Stimulated activated CD8-positive, alpha-beta memory T cell treated with anti-CD3 and anti-CD28 coated beads, Interleukin-2, amount 100 ng/mL, for 48 hours (primary cell): ENCODE results near the gene POMP.
"Not testable (repeated sequence)": the region's sequence is repeated elsewhere in the genome, so short reads cannot be mapped to it uniquely, and the experiment has no call there.

Experiments used
- DNase-seq, 2 donors: peaks; one replicate each; pipeline ENCODE4 v3.0.0-alpha.2; 2020; ENCODE audit warnings: low read depth in 2 of 2

Gene POMP

GRCh38 chr13:28637714-28638355 is 21.1 kb upstream of the POMP start:
- no peak for DNase-seq

GRCh38 chr13:28638756-28639155 is 20.2 kb upstream of the POMP start:
- no peak for DNase-seq

- no peak for DNase-seq
These were observed 17.9 kb upstream of the POMP start for GRCh38 chr13:28640861-28641599.

GRCh38 chr13:28641600-28641926 is 17.4 kb upstream of the POMP start:
- DNase-seq = no peak

- no peak for DNase-seq
These were observed 8.6 kb upstream of the POMP start for GRCh38 chr13:28650284-28650683.

- no peak for DNase-seq
These were observed 7.0 kb upstream of the POMP start for GRCh38 chr13:28651810-28652401.

- no peak for DNase-seq
These were observed 5.8 kb upstream of the POMP start for GRCh38 chr13:28653111-28653510.

GRCh38 chr13:28654276-28654675 is 4.7 kb upstream of the POMP start:
- no peak for DNase-seq

- DNase-seq = no peak
These were observed 3.4 kb upstream of the POMP start for GRCh38 chr13:28655561-28655960.

GRCh38 chr13:28657784-28658538 is 969 bp upstream of the POMP start:
- no peak for DNase-seq

- DNase-seq = no peak
These were observed 463 bp upstream of the POMP start for GRCh38 chr13:28658539-28658795.

- no peak for DNase-seq
These were observed 666 bp downstream of the POMP start for GRCh38 chr13:28659621-28659970.

GRCh38 chr13:28666897-28667488 is 8.1 kb downstream of the POMP start:
- DNase-seq = no peak

- no peak for DNase-seq
These were observed 12.3 kb downstream of the POMP start for GRCh38 chr13:28671126-28671792.

- DNase-seq = no peak
These were observed 19.9 kb downstream of the POMP start for GRCh38 chr13:28678809-28679208.

- no peak for DNase-seq
These were observed 20.7 kb downstream of the POMP start for GRCh38 chr13:28679628-28680027.

GRCh38 chr13:28680541-28680940 is 21.6 kb downstream of the POMP start:
- DNase-seq = no peak

GRCh38 chr13:28683169-28683568 is 24.2 kb downstream of the POMP start:
- DNase-seq = not testable (repeated sequence)

- DNase-seq = no peak
These were observed 25.3 kb downstream of the POMP start for GRCh38 chr13:28684257-28684656.

GRCh38 chr13:28685114-28685513 is 26.2 kb downstream of the POMP start:
- no peak for DNase-seq

GRCh38 chr13:28685892-28686291 is 27.0 kb downstream of the POMP start:
- DNase-seq = no peak
